ENCODE measurements around the gene CTNNA2. TPM values are rescaled to one million over a fixed set of nuclear protein-coding genes. Genes with fewer than 3 reads are reported as not detected.

CTNNA2 gene
- total and polyA plus RNA-seq, 8 donors = 0.28 to 5.7 (median 0.44) TPM; not detected in 4

GRCh38 chr2:80579756-80580155, 1066.9 kb downstream of the CTNNA2 start:
- no peak overlapping the region for H3K4me3 ChIP-seq
- 75 to 86% (median 78%) methylated on average over 5 of the region's 5 CpGs for WGBS, 5 donors
- no peak for DNase-seq
- no peaks in the 10 kb centered on the region for H3K4me1 ChIP-seq
- TF ChIP-seq CTCF (IDR thresholded peaks at IDR 0.05) (no peak), POLR2AphosphoS5 (IDR thresholded peaks at IDR 0.05) (no peak), EP300 (IDR thresholded peaks at IDR 0.05) (no peak), POLR2A (IDR thresholded peaks at IDR 0.05) (no peak)
- intact Hi-C loops (cut with DNase I; ENCODE audit: low total_unique reads) = no loop called here
- H3K9me3 ChIP-seq = no peaks in the 10 kb centered on the region
- no peaks in the 10 kb centered on the region for H3K27me3 ChIP-seq
- no peak overlapping the region for H3K27ac ChIP-seq
- no peaks in the 10 kb centered on the region for H3K36me3 ChIP-seq

GRCh38 chr2:80591233-80591632, 1078.4 kb downstream of the CTNNA2 start:
- no peaks in the 10 kb centered on the region for H3K4me1 ChIP-seq
- no peak for DNase-seq
- H3K36me3 ChIP-seq = no peaks in the 10 kb centered on the region
- no peak overlapping the region for H3K4me3 ChIP-seq
- no peak overlapping the region for H3K27ac ChIP-seq
- H3K27me3 ChIP-seq = no peaks in the 10 kb centered on the region
- intact Hi-C loops (cut with DNase I; ENCODE audit: low total_unique reads) = no loop called here
- H3K9me3 ChIP-seq = peaks cover 0 to 8% (median 2%) of the 10 kb centered on the region in 4 donors
- TF ChIP-seq EP300 (IDR thresholded peaks at IDR 0.05) (no peak), POLR2A (IDR thresholded peaks at IDR 0.05) (no peak), CTCF (IDR thresholded peaks at IDR 0.05) (no peak), POLR2AphosphoS5 (IDR thresholded peaks at IDR 0.05) (no peak)
- 45 to 56% (median 52%) methylated on average over 2 of the region's 2 CpGs for WGBS, 5 donors

GRCh38 chr2:80592106-80592505, 1079.3 kb downstream of the CTNNA2 start:
- no peak overlapping the region for H3K4me3 ChIP-seq
- H3K27ac ChIP-seq = no peak overlapping the region
- H3K27me3 ChIP-seq = no peaks in the 10 kb centered on the region
- peaks cover 0 to 8% (median 2%) of the 10 kb centered on the region in 4 donors for H3K9me3 ChIP-seq
- WGBS, 5 donors = 80 to 90% (median 85%) methylated on average over 2 of the region's 2 CpGs
- no peaks in the 10 kb centered on the region for H3K36me3 ChIP-seq
- no peak for TF ChIP-seq CTCF (IDR thresholded peaks at IDR 0.05)
- TF ChIP-seq POLR2AphosphoS5 (IDR thresholded peaks at IDR 0.05) = no peak
- no peak for TF ChIP-seq EP300 (IDR thresholded peaks at IDR 0.05)
- no peak for TF ChIP-seq POLR2A (IDR thresholded peaks at IDR 0.05)
- DNase-seq = no peak
- no peaks in the 10 kb centered on the region for H3K4me1 ChIP-seq
- intact Hi-C loops (cut with DNase I; ENCODE audit: low total_unique reads) = no loop called here

GRCh38 chr2:80610108-80610507, 1097.3 kb downstream of the CTNNA2 start:
- no peak overlapping the region for H3K4me3 ChIP-seq
- no peaks in the 10 kb centered on the region for H3K9me3 ChIP-seq
- H3K27ac ChIP-seq = no peak overlapping the region
- DNase-seq = no peak
- H3K36me3 ChIP-seq = no peaks in the 10 kb centered on the region
- intact Hi-C loops (cut with DNase I; ENCODE audit: low total_unique reads) = no loop called here
- H3K4me1 ChIP-seq = no peaks in the 10 kb centered on the region
- no peaks in the 10 kb centered on the region for H3K27me3 ChIP-seq
- no peak for TF ChIP-seq POLR2A (IDR thresholded peaks at IDR 0.05)
- TF ChIP-seq EP300 (IDR thresholded peaks at IDR 0.05) = no peak
- no peak for TF ChIP-seq CTCF (IDR thresholded peaks at IDR 0.05)
- TF ChIP-seq POLR2AphosphoS5 (IDR thresholded peaks at IDR 0.05) = no peak
